Endothelial cell of umbilical vein (primary cell): Measurements from ENCODE around the gene ASCL3. TPM values are rescaled to one million over a fixed set of nuclear protein-coding genes. Genes with fewer than 3 reads are reported as not detected.

Experiments used
- BruUV-seq: library from RNA; stranded (reverse); fragments of 400-500 nt; replicated peaks from 2 replicates; lab custom pipeline; 2021; lab: Mats Ljungman, UMichigan
- CTCF ChIA-PET: fragments of 300-600, 350-600 bp; sonication (Branson Sonifier 250); formaldehyde crosslinking; loops from one replicate; lab custom pipeline; 2021; ENCODE audit warnings: antibody characterized with exemption, inconsistent platforms; lab: Charles Lee
- POLR2A ChIA-PET: fragments of 300-600, 350-600 bp; sonication (Branson Sonifier 250); formaldehyde crosslinking; loops from one replicate; lab custom pipeline; 2021; ENCODE audit warnings: antibody characterized with exemption, inconsistent platforms; lab: Charles Lee
- DNase-seq: peaks from one replicate; pipeline ENCODE4 v3.0.0-alpha.2; 2011; ENCODE audit warnings: low read depth, low spot score
- FAIRE-seq: peaks from 2 replicates; lab custom pipeline; 2011; peaks lifted over from hg19 to GRCh38; lab: Jason Lieb, UNC
- H2AFZ ChIP-seq: 2 replicates; pipeline ENCODE4 v1.6.0; 2012; ENCODE audit warnings: low read depth, low read length, control low read depth, inconsistent platforms
- H3K27ac ChIP-seq: 2 replicates; pipeline ENCODE4 v1.5.1; 2011; ENCODE audit warnings: low read depth, mild to moderate bottlenecking, control low read depth, low read length, moderate library complexity; ENCODE audit not compliant: insufficient read depth
- H3K27me3 ChIP-seq, 2 experiments: 2 replicates each; pipeline versions ENCODE4 v1.6.0 to v1.6.1; 2011; ENCODE audit warnings: low read length in 2 of 2, mixed read lengths in 1 of 2; ENCODE audit not compliant: control insufficient read depth in 2 of 2, insufficient read depth in 2 of 2
- H3K36me3 ChIP-seq, 2 experiments: 2 replicates in 1 of 2; 3 replicates in 1 of 2; pipeline ENCODE4 v1.5.1; 2011; ENCODE audit warnings: low read length in 2 of 2, mild to moderate bottlenecking in 1 of 2, moderate library complexity in 1 of 2; ENCODE audit not compliant: control insufficient read depth in 2 of 2, insufficient read depth in 2 of 2; ENCODE audit errors: extremely low read depth in 1 of 2
- H3K4me1 ChIP-seq: 3 replicates; pipeline ENCODE4 v1.5.1; 2011; ENCODE audit warnings: mild to moderate bottlenecking, low read length; ENCODE audit not compliant: control insufficient read depth, insufficient read depth; ENCODE audit errors: extremely low read depth
- H3K4me2 ChIP-seq: 2 replicates; pipeline ENCODE4 v1.6.1; 2011; ENCODE audit warnings: low read length, control low read depth, mixed read lengths; ENCODE audit not compliant: insufficient read depth
- H3K4me3 ChIP-seq, 3 experiments: fragments of 200-600 bp in 1 of 3; sonication (generic), shearing (Covaris generic) in 1 of 3; replicated peaks in 1 of 3; 2 replicates each; pipeline ENCODE4 v1.5.1; 2011 to 2016; ENCODE audit warnings: control low read depth in 3 of 3, low read length in 3 of 3, mild to moderate bottlenecking in 2 of 3, inconsistent platforms in 1 of 3, low read depth in 1 of 3, moderate library complexity in 1 of 3; ENCODE audit not compliant: insufficient read depth in 1 of 3
- H3K79me2 ChIP-seq: 2 replicates; pipeline ENCODE4 v1.6.0; 2012; ENCODE audit warnings: low read length, inconsistent platforms; ENCODE audit not compliant: control insufficient read depth, insufficient read depth
- H3K9ac ChIP-seq: replicated peaks from 2 replicates; pipeline ENCODE3; 2011; ENCODE audit warnings: low read length, control low read depth; ENCODE audit not compliant: insufficient read depth; ENCODE audit errors: extremely low read depth
- H3K9me1 ChIP-seq: replicated peaks from 3 replicates; pipeline ENCODE4 v1.6.0; 2011; ENCODE audit warnings: mild to moderate bottlenecking, low read length; ENCODE audit not compliant: control insufficient read depth, insufficient read depth; ENCODE audit errors: extremely low read depth
- H3K9me3 ChIP-seq: replicated peaks from 2 replicates; pipeline ENCODE4 v1.5.1; 2012; ENCODE audit warnings: low read length, inconsistent platforms; ENCODE audit not compliant: control insufficient read depth, insufficient read depth
- H4K20me1 ChIP-seq: replicated peaks from 2 replicates; pipeline ENCODE3; 2011; ENCODE audit warnings: mild to moderate bottlenecking, low read length; ENCODE audit not compliant: control insufficient read depth, insufficient read depth; ENCODE audit errors: extremely low read depth
- EZH2 ChIP-seq: IDR thresholded peaks from 2 replicates; pipeline ENCODE4 v1.6.1; 2012; ENCODE audit warnings: borderline replicate concordance, low read depth, mild to moderate bottlenecking, moderate library complexity, low read length, inconsistent platforms; ENCODE audit not compliant: severe bottlenecking
- FOS ChIP-seq: IDR thresholded peaks from 2 replicates; pipeline ENCODE4 v1.6.1; 2011; ENCODE audit warnings: mild to moderate bottlenecking, low read length, moderate library complexity, borderline replicate concordance; ENCODE audit not compliant: insufficient read depth
- GATA2 ChIP-seq: IDR thresholded peaks from 2 replicates; pipeline ENCODE4 v1.7.0; 2011; ENCODE audit warnings: low read depth, mild to moderate bottlenecking, moderate library complexity, mixed read lengths, low read length; ENCODE audit not compliant: insufficient read length, insufficient read depth
- JUN ChIP-seq: IDR thresholded peaks from 2 replicates; pipeline ENCODE4 v1.6.1; 2011; ENCODE audit warnings: borderline replicate concordance, low read depth; ENCODE audit not compliant: insufficient read length, insufficient read depth
- MYC ChIP-seq: IDR thresholded peaks from one replicate; pipeline ENCODE4 v1.6.1; 2011; ENCODE audit warnings: mild to moderate bottlenecking, low read depth, low read length
- POLR2A ChIP-seq: IDR thresholded peaks from 2 replicates; pipeline ENCODE4 v1.6.1; 2012; ENCODE audit warnings: low read depth, mild to moderate bottlenecking, control low read depth, low read length
- POLR2AphosphoS5 ChIP-seq: IDR thresholded peaks from 2 replicates; pipeline ENCODE4 v1.6.1; 2012; ENCODE audit warnings: low read depth, mild to moderate bottlenecking, control low read depth, low read length, moderate library complexity; ENCODE audit not compliant: insufficient read depth
- dilution Hi-C: fragments of 300-500 bp; cut with MboI; formaldehyde crosslinking; loops from one replicate; pipeline ENCODE4 v1.15.0; 2019; ENCODE audit warnings: low sequenced_read_pairs; ENCODE audit not compliant: extremely low pct_ligation_motif_present
- intact Hi-C: fragments of 100-400 bp; cut with micrococcal nuclease; formaldehyde crosslinking; loops from one replicate; pipeline ENCODE4 v1.10.0; 2022
- polyA plus RNA-seq, 4 experiments: library from polyadenylated mRNA; depleted of rRNA in 3 of 4; stranded (reverse) in 3 of 4; unstranded in 1 of 4; fragments of >200 nt; gene quantifications; 2 replicates each; pipeline versions ENCODE4 v1.2.1 to v1.2.3, GENCODE V29; 2011 to 2012; ENCODE audit warnings: missing spikeins in 1 of 4
- total RNA-seq: library from RNA; stranded (reverse); gene quantifications from 2 replicates; pipeline ENCODE4 v1.2.3, GENCODE V29; 2021
- TF ChIP-seq, protein P1 (sequence below): IDR thresholded peaks from 2 replicates; pipeline ENCODE4 v1.6.1; 2011; ENCODE audit not compliant: insufficient read depth, insufficient read length
- TF ChIP-seq, protein P2 (sequence below), 2 donors: IDR thresholded peaks; 1 replicate in 1 of 2; 2 replicates in 1 of 2; pipeline ENCODE4 v1.5.1; 2011; ENCODE audit warnings: low read length in 2 of 2, mild to moderate bottlenecking in 2 of 2, moderate library complexity in 2 of 2, control low read depth in 1 of 2, inconsistent platforms in 1 of 2, low read depth in 1 of 2; ENCODE audit not compliant: insufficient read depth in 1 of 2; ENCODE audit errors: extremely low read depth in 1 of 2

Gene ASCL3
- total and polyA plus RNA-seq, 2 donors (not counting 3 experiments of a cell fraction or from before 2014, with no cell fraction given) = not detected

GRCh38 chr11:8962841-8963240 is 20.0 kb upstream of the ASCL3 start:
- TF ChIP-seq POLR2AphosphoS5 (no peak), GATA2 (no peak), MYC (no peak), JUN (no peak), EZH2 (no peak)
- H4K20me1 ChIP-seq = no peaks in the 10 kb centered on the region
- dilution Hi-C loops = no loop called here
- no peak overlapping the region for H2AFZ ChIP-seq
- H3K4me3 ChIP-seq = no peak overlapping the region
- no peak overlapping the region for H3K9ac ChIP-seq
- FAIRE-seq (no peak), DNase-seq (no peak)
- no TSS peak for BruUV-seq
- no peaks in the 10 kb centered on the region for H3K9me3 ChIP-seq
- H3K9me1 ChIP-seq = no peaks in the 10 kb centered on the region
- H3K27ac ChIP-seq = no peak overlapping the region
- intact Hi-C loops = no loop called here
- H3K36me3 ChIP-seq = no peaks in the 10 kb centered on the region
- H3K79me2 ChIP-seq = peaks cover 27% of the 10 kb centered on the region
- ChIA-PET CTCF (interaction anchor here (1.4 to 2.7 kb wide), 3 partner anchors 17 to 175 kb away, joined by 4 to 25 read pairs (median 7); no protein-coding TSS in a partner anchor), POLR2A (no interaction called here)
- H3K4me1 ChIP-seq = peaks cover 15% of the 10 kb centered on the region
- peak overlapping the region; percentile 94 for H3K4me2 ChIP-seq
- H3K27me3 ChIP-seq = no peaks in the 10 kb centered on the region

- Histone ChIP-seq H2AFZ (no peak overlapping the region), H3K4me2 (no peak overlapping the region), H3K79me2 (peaks cover 27% of the 10 kb centered on the region), H3K36me3 (peaks cover 0 to 2% of the 10 kb centered on the region in 2 experiments), H3K27me3 (no peaks in the 10 kb centered on the region), H3K4me1 (peaks cover 15% of the 10 kb centered on the region), H3K4me3 (no peak overlapping the region), H4K20me1 (no peaks in the 10 kb centered on the region), H3K9me3 (no peaks in the 10 kb centered on the region), H3K9me1 (no peaks in the 10 kb centered on the region), H3K9ac (no peak overlapping the region), H3K27ac (no peak overlapping the region)
- TF ChIP-seq JUN (no peak), EZH2 (no peak), POLR2AphosphoS5 (no peak), MYC (no peak), GATA2 (no peak), POLR2A (no peak), FOS (no peak)
- TF ChIP-seq, protein P1, sequence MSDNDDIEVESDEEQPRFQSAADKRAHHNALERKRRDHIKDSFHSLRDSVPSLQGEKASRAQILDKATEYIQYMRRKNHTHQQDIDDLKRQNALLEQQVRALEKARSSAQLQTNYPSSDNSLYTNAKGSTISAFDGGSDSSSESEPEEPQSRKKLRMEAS = no peak
- TF ChIP-seq, protein P2, sequence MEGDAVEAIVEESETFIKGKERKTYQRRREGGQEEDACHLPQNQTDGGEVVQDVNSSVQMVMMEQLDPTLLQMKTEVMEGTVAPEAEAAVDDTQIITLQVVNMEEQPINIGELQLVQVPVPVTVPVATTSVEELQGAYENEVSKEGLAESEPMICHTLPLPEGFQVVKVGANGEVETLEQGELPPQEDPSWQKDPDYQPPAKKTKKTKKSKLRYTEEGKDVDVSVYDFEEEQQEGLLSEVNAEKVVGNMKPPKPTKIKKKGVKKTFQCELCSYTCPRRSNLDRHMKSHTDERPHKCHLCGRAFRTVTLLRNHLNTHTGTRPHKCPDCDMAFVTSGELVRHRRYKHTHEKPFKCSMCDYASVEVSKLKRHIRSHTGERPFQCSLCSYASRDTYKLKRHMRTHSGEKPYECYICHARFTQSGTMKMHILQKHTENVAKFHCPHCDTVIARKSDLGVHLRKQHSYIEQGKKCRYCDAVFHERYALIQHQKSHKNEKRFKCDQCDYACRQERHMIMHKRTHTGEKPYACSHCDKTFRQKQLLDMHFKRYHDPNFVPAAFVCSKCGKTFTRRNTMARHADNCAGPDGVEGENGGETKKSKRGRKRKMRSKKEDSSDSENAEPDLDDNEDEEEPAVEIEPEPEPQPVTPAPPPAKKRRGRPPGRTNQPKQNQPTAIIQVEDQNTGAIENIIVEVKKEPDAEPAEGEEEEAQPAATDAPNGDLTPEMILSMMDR (IDR thresholded peaks at IDR 0.05; ENCODE audit: extremely low read depth in 1 of 2, insufficient read depth in 1 of 2, low read depth in 1 of 2, low read length in 2 of 2) = no peak
- ChIA-PET CTCF (interaction anchor here (1.2 to 3.5 kb wide), 4 partner anchors 12 to 176 kb away, joined by 3 to 140 read pairs (median 13); partner anchors contain the start of gene C11orf16), POLR2A (no interaction called here)
- BruUV-seq = no TSS peak
- dilution Hi-C loops = no loop called here
- no peak for FAIRE-seq
- DNase-seq = no peak
- intact Hi-C loops = no loop called here
Observed at GRCh38 chr11:8961401-8961800, 18.6 kb upstream of the ASCL3 start.
